ENCODE measurements around the gene CAPZB.

GRCh38 chr1:19345391-19345790, 139.9 kb downstream of the CAPZB start:
- no peak for TF ChIP-seq POLR2A (IDR thresholded peaks at IDR 0.05)
- TF ChIP-seq, protein P1, sequence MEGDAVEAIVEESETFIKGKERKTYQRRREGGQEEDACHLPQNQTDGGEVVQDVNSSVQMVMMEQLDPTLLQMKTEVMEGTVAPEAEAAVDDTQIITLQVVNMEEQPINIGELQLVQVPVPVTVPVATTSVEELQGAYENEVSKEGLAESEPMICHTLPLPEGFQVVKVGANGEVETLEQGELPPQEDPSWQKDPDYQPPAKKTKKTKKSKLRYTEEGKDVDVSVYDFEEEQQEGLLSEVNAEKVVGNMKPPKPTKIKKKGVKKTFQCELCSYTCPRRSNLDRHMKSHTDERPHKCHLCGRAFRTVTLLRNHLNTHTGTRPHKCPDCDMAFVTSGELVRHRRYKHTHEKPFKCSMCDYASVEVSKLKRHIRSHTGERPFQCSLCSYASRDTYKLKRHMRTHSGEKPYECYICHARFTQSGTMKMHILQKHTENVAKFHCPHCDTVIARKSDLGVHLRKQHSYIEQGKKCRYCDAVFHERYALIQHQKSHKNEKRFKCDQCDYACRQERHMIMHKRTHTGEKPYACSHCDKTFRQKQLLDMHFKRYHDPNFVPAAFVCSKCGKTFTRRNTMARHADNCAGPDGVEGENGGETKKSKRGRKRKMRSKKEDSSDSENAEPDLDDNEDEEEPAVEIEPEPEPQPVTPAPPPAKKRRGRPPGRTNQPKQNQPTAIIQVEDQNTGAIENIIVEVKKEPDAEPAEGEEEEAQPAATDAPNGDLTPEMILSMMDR (IDR thresholded peaks at IDR 0.05): no peak
